Activated CD8-positive, alpha-beta T cell treated with anti-CD3 and anti-CD28 coated beads for 36 hours (primary cell): ENCODE measurements around the gene LANCL2. TPM values are rescaled to one million over a fixed set of nuclear protein-coding genes. Genes with fewer than 3 reads are reported as not detected.

ENCODE experiments used
- ATAC-seq: fragments of 200-7000 bp; cut with Tn5 transposase; one replicate; pipeline ENCODE4 v1.10.0; 2021; ENCODE audit warnings: mild to moderate bottlenecking, moderate library complexity
- CTCF ChIA-PET: fragments of 350-600 bp; sonication (Branson Sonifier 250); formaldehyde crosslinking; loops from one replicate; lab custom pipeline; 2021; ENCODE audit warnings: antibody characterized with exemption; lab: Charles Lee
- POLR2A ChIA-PET: fragments of 350-600 bp; sonication (Branson Sonifier 250); formaldehyde crosslinking; loops from one replicate; lab custom pipeline; 2021; ENCODE audit warnings: antibody characterized with exemption; lab: Charles Lee
- DNase-seq: peaks from one replicate; pipeline ENCODE4 v3.0.0-alpha.2; 2020
- H3K27ac Mint-ChIP-seq: one replicate; pipeline ENCODE4 v1.8.0; 2021; ENCODE audit warnings: mild to moderate bottlenecking, mixed read lengths
- H3K27me3 Mint-ChIP-seq: one replicate; pipeline ENCODE4 v1.8.0; 2021; ENCODE audit warnings: mixed read lengths
- H3K36me3 Mint-ChIP-seq: one replicate; pipeline ENCODE4 v1.8.0; 2021; ENCODE audit warnings: low read depth, mixed read lengths
- H3K4me1 Mint-ChIP-seq: one replicate; pipeline ENCODE4 v1.8.0; 2021; ENCODE audit warnings: low read depth, mixed read lengths
- H3K4me3 Mint-ChIP-seq: one replicate; pipeline ENCODE4 v1.8.0; 2021; ENCODE audit warnings: mild to moderate bottlenecking, moderate library complexity, mixed read lengths
- H3K9me3 Mint-ChIP-seq: one replicate; pipeline ENCODE4 v1.8.0; 2021; ENCODE audit warnings: mixed read lengths
- CTCF ChIP-seq: fragments of 200-600 bp; IDR thresholded peaks from one replicate; pipeline ENCODE4 v1.8.0; 2022; ENCODE audit warnings: antibody characterized with exemption, mild to moderate bottlenecking
- intact Hi-C: fragments of 100-400 bp; cut with micrococcal nuclease; formaldehyde crosslinking; loops from one replicate; pipeline ENCODE4 v1.10.0; 2022
- total RNA-seq, 2 experiments: library from RNA; stranded (reverse); gene quantifications; one replicate each; pipeline ENCODE4 v1.2.3, GENCODE V29; 2021

The LANCL2 gene
- total RNA-seq, 2 experiments from 2014 or later: 10.7 to 10.8 TPM

GRCh38 chr7:55437375-55437774, 72.2 kb downstream of the LANCL2 start:
- Mint-ChIP-seq H3K27ac (no peak overlapping the region), H3K9me3 (no peaks in the 10 kb centered on the region), H3K4me3 (no peak overlapping the region), H3K27me3 (no peaks in the 10 kb centered on the region), H3K4me1 (peaks cover 38% of the 10 kb centered on the region), H3K36me3 (no peaks in the 10 kb centered on the region)
- CTCF ChIA-PET: no interaction called here
- ATAC-seq (no peak), DNase-seq (no peak)
- intact Hi-C loops: no loop called here
- no peak for TF ChIP-seq CTCF
- POLR2A ChIA-PET: no interaction called here

- H3K4me3 Mint-ChIP-seq: no peak overlapping the region
Measured at GRCh38 chr7:55438085-55438756, 73.1 kb downstream of the LANCL2 start.

GRCh38 chr7:55438757-55439525, 73.8 kb downstream of the LANCL2 start:
- CTCF ChIA-PET: no interaction called here
- no peak for DNase-seq
- H3K4me3 Mint-ChIP-seq: no peak overlapping the region

More at GRCh38 chr7:55438085-55438756, 73.1 kb downstream of the LANCL2 start:
- H3K27me3 Mint-ChIP-seq: no peaks in the 10 kb centered on the region
- ChIA-PET CTCF (no interaction called here), POLR2A (interaction anchor here (1.2 kb wide), 1 partner anchor 71 kb away, joined by 4 read pairs; no protein-coding TSS in a partner anchor)
- peaks cover 32% of the 10 kb centered on the region for H3K4me1 Mint-ChIP-seq
- no peak overlapping the region for H3K27ac Mint-ChIP-seq
- TF ChIP-seq CTCF: no peak
- intact Hi-C loops: no loop called here
- no peaks in the 10 kb centered on the region for H3K36me3 Mint-ChIP-seq
- H3K9me3 Mint-ChIP-seq: no peaks in the 10 kb centered on the region
- ATAC-seq (no peak), DNase-seq (no peak)

GRCh38 chr7:55439627-55440026, 74.5 kb downstream of the LANCL2 start:
- no peak overlapping the region for H3K27ac Mint-ChIP-seq
- H3K4me3 Mint-ChIP-seq: no peak overlapping the region
- intact Hi-C loops: no loop called here
- peak; percentile 12 for DNase-seq
- no peak for ATAC-seq
- no peaks in the 10 kb centered on the region for H3K9me3 Mint-ChIP-seq
- CTCF ChIA-PET: no interaction called here
- H3K27me3 Mint-ChIP-seq: no peaks in the 10 kb centered on the region
- H3K4me1 Mint-ChIP-seq: peaks cover 28% of the 10 kb centered on the region
- no peaks in the 10 kb centered on the region for H3K36me3 Mint-ChIP-seq
- no peak for TF ChIP-seq CTCF
- POLR2A ChIA-PET: interaction anchor here (1.2 kb wide), 1 partner anchor 70 kb away, joined by 4 read pairs; no protein-coding TSS in a partner anchor

More at GRCh38 chr7:55438757-55439525, 73.8 kb downstream of the LANCL2 start:
- no peak for TF ChIP-seq CTCF
- no peaks in the 10 kb centered on the region for H3K36me3 Mint-ChIP-seq
- POLR2A ChIA-PET: interaction anchor here (1.2 kb wide), 1 partner anchor 70 kb away, joined by 4 read pairs; no protein-coding TSS in a partner anchor
- intact Hi-C loops: no loop called here
- H3K4me1 Mint-ChIP-seq: peaks cover 28% of the 10 kb centered on the region
- no peaks in the 10 kb centered on the region for H3K27me3 Mint-ChIP-seq
- H3K27ac Mint-ChIP-seq: no peak overlapping the region
- ATAC-seq: no peak
- no peaks in the 10 kb centered on the region for H3K9me3 Mint-ChIP-seq
